NCI-H1417 (cell line): ENCODE results near the gene HJV.

Experiments used
- DNase-seq, 3 experiments: peaks; one replicate each; lab custom pipeline; 2025; lab: John Stamatoyannopoulos, UW

HJV gene

GRCh38 chr1:146021050-146021445, 487 bp downstream of the HJV start:
- DNase-seq, result no peak

DNA sequence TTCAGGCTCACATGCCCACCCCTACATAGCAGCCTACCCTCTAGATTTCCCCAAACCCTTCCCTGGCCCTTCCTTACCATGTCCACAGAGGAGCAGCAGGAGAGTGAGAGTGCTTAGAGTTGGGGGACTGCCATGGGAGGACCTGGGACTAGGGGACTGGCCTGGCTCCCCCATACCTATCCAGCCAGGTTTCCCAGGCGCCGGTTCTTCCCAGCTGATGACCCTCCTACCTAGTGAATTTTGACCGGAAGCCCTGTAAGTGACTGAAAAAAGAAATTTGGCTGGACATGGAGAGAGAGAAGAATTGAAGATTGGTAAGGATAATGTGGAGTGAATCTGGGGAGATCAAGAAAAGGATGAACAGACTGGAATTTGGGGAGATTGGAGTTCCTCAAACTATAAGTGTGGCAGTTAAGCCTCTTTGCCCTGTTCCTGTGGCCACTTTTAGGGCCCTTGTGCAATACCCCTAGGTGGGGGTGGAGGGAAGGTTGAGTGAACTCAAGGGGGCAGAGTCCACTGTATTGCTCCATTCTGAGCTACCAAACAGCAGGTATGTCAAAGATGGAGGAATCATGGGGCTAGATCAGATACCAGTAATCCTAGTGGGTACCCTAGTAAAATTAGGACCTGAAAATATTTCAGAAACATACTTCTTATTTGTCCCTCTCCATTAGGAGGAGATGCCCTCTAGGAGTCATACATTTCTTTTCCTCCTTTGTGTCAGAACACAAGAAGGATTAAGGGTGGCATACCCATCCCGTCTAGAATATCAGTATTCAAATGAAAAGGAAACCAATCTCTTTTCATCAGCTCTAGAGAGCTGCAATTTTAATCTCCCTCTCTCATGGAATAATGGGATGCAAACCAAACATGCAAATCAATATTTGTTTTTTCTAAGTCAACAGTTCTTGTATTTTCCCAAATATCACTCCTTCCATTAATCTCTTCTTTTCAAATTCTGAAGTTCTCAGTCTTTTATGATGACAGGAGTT, 1.2 kb downstream of the HJV start:
- no peak for DNase-seq

DNA sequence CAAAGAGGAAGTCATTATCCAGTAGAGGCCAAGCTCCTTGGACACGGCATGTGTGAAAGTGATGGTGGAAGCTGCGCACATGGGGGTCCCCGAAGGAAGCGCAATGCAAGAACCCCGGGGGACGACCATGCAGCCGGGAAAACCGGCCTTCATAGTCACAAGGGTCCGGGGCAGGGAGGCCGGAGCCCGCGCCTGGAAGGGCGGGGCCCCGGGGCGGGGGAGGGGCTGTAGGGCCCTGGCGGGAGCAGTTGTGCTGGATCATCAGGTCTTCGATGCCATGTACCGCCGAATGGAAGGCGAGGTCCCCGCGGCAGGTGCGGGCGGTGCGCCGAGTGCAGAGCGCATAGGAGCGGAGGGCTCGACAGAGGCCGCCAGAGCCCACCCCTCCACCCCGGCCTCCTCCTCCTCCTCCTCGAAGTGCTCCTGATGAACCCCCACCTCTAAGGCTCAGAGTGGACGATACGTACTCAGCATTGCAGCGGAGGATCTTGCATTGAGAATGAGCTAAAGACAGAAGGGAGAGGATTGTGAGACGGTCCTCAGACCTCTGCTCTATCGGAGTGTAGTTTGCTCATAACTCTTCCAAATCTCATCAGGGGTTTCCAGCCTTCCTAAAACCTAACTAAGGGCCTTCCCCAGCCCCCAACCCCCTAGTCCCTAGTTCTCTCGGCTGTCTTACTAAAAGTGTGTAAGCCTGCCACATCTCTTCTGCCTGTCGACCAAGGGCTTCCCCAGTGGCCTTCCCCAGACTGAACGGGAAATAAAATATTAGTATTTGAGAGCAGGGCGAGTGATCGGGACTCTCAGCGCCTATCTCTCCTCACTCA, 2.1 kb downstream of the HJV start:
- no peak for DNase-seq

GRCh38 chr1:146016891-146017290, 4.6 kb downstream of the HJV start:
- DNase-seq, result no peak

DNA sequence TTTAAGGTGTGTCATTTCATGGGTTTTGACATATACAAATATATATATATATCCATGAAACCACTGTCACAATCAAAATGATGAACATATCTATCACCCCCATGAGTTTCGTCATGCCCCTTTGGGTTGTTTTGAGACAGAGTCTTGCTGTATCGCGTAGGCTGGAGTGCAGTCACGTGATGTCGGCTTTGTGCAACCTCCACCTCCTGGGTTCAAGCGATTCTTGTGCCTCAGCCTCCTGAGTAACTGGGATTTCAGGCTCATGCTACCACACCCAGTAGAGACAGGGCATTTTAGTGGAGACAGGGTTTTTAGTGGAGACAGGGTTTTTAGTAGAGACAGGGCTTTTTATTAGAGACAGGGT, 8.0 kb downstream of the HJV start:
- DNase-seq, result no peak

DNA sequence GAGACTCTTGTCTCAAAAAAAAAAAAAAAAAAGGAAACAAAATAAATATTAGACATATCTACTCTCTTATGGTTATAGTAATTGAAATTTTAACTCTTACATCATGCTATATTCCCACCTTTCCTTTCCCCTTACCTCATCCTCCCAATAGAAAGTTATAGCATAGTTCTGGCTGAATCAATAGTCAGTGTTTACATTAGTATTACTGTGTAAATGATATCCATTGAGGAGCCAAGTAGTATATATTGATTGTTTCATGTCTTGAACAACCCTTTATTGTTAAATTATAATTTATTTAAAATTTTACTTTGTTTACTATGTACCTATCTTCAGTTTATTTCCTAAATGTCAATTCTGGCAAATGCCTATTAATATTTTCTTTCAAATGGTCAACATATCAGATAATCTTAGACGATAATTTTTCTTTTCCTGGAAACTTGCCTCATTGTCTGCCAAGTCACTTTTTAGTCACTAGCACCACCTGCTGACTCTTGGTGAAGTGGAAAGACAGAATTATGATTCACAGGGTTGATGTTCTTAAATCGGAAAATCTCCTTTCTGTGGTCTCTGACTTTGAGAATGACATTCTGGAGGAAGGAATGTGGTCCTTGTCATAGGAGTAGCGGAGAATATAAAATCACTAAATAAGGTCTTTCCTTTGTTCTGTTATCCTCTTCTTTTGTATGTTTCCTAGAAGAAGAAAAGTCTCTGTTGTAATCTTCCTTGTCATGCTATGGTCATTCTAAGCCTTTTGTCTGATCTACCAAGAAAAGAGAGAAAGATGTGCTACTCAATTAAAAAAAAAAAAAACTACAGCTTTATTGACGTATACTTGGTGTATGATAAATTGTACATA, 8.6 kb downstream of the HJV start:
- peak; percentile 47 to 91 (median 85) for DNase-seq

DNA sequence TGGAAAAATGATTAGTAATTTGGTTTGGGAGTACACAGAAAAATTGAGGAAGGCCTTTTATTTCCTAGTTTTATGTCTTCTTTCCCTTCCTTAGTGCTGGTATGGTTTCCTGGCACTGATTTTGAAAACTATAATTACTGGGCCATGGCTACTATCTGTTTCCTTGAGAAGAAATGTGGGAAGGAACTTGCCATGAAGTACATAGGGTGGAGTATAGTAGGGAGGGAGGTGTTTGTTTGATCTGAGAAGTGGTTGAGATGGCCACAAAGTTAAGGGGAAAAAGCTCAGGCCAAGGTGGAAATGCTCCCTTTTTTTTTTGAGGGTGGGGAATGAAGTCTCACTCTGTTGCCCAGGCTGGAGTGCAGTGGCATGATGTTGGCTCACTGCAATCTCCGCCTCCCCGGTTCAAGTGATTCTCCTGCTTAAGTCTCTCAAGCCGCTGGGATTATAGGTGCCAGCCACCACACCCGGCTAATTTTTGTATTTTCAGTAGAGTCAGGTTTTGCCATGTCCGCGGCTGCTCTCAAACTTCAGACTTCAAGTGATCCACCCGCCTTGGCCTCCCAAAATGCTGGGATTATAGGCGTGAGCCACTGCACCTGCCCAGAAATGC, 11.3 kb downstream of the HJV start:
- DNase-seq, result no peak

GRCh38 chr1:146007489-146008133, 13.9 kb downstream of the HJV start:
- DNase-seq, result no peak

- no peak for DNase-seq
Observed at GRCh38 chr1:146001709-146002108, 19.8 kb downstream of the HJV start.

GRCh38 chr1:145999321-146000024, 22.1 kb downstream of the HJV start:
- DNase-seq, result peak; percentile 44 to 83 (median 74)

DNA sequence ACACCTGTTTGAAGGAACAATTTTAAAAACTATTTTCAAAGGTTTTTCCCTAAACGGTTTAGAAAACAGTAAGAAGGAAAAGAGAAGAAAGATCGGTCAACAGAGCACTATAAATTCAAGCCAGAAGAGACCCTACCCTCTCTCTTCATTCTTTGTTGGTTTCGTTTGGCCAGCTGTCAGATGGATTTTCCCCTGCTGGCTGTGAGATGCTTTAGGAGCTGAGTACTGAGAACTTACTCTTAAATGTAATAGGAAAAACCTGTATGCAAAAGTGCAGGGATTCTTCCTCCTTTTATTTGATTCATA, 23.9 kb downstream of the HJV start:
- DNase-seq, result peak in 2 of 3 experiments; percentile 29 to 57

GRCh38 chr1:145997016-145997717, 24.4 kb downstream of the HJV start:
- peak; percentile 63 to 77 (median 76) for DNase-seq

DNA sequence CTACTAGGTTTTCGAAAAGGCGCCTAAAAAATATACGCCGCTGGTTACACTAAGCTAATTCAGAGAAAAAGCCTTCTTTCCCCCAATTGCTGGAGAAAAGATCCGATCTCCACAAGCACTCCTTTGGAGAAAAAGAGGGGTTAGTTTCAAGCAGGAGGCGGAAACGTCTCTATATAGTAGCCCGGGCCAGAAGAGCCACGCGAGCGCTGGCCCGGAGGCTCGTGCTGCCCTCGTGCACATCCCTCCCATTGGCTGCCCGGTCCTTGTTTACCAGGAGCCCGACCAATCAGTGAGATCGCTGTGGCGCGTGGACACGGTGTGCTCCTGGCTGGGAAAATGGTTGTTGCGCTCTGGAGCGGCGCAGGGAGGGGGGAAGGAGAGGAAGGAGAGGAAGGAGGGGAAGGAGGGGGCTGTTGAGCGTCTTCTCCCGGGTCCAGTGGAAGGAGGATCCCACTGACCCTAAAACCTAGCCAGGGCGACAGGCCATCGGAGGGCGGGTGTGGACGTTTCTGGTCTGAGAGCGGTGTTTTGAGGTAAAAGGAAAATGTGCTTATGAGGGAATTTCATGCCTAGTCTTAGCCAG, 25.0 kb downstream of the HJV start, which contains the start of gene TXNIP:
TSS of gene TXNIP (minus strand) at position 147 of the 583 bp plus-strand sequence. CDS start 313 bp downstream, outside the sequence.
- peak; percentile 96 to 100 (median 99) for DNase-seq

- DNase-seq, result peak; percentile 47 to 83 (median 78)
Observed at GRCh38 chr1:145995964-145996432, 25.5 kb downstream of the HJV start.

DNA sequence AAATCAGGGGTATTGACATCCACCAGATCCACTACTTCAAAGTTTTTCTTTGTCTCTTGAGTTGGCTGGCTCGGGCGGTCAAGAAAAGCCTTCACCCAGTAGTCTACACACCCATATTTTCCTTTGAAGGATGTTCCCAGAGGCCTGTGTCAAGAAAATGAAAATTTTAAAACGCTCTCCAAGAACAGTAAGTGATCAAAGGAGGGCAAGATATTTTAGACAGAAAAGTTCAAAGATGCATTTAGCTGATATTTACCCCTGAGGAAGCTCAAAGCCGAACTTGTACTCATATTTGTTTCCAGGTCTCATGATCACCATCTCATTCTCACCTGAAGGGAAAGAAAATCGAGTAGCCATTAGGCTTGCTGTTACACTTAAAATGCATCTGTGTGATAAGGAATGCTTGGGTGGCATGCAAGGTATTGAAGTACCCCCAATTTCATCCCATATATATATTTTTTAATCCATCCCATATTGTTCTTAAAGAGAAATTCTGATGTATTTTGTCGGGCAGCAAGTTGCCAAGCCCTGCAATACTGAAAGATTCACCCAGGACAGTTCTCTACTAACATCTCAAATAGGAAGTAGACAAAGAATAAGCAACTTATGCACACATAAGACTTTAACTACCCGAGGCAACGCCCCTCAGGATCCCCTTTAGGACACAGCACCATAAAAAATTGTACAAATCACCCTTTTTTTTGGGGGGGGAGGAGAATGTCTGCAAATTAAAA, 26.2 kb downstream of the HJV start:
- DNase-seq, result peak in 1 of 3 experiments; percentile 47

DNA sequence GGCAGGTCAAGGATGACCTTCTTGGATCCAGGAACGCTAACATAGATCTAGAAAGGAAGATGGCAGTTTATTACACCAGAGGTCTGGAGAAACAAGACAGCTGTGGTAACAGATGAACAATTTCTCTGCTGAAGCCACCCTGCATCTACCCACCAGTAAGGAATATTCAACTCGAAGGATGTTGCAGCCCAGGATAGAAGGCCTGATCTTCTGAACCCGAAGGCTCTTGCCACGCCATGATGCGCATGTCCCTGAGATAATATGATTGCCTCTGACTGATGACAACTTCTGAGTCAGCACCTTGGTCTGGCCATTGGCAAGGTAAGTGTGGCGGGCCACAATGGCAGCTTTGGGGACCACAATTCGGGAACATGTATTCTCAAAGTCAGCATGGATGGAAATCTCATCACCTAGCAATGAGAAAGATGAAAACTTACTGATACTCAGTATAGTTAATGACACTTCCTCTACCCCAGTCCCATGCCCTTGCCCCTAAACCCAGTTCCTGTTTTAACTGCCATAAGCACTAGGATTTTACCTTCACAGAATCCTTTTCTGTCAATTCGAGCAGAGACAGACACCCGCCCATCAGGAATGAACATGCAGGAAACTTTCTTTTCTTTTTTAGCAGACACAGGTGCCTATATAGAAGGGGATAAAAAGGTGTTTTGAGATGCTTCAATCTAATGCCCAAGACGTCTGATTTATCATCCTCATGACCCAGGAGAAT, 27.0 kb downstream of the HJV start:
- DNase-seq, result peak in 1 of 3 experiments; percentile 43

GRCh38 chr1:145993618-145994390, 27.7 kb downstream of the HJV start:
- peak in 1 of 3 experiments; percentile 34 for DNase-seq
